Measurements from ENCODE around the gene MAML3. TPM values are rescaled to one million over a fixed set of nuclear protein-coding genes. Genes with fewer than 3 reads are reported as not detected.

MAML3 gene
- polyA plus RNA-seq, 3 donors, result 16.4 to 16.8 (median 16.8) TPM

- no peak for DNase-seq (ENCODE audit: low read depth in 3 of 3, low spot score in 2 of 3)
Observed at GRCh38 chr4:140157341-140157740, 3.4 kb upstream of the MAML3 start.

DNA sequence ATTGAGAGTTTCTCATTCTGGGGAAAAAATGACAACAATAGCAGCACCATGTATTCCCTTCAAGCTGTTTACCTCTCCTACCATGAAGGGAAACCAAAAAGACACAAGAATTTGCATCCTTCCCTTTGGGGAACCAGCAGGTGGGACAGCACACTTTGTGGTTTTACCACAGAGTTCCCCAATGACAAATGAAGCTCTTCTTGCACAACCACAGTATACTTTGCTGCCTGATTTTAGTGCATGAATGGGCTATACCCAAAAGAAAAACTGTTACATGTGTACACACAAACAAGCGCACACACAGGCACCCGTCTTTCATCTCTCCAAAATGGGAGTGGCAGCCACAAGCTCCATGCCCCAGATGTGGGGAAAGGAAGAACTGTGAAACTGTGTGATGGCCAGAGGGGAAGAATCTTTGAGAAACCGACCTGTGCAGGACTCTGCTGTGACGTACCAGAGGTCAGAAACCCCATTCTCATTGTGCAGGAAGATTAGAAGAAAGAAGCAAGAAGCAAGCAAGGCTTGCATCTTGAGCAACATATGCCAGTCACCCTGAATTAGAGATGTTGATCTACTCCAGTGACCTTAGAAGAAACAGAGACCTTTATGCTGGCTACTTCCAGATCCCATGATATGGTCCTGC lies 2.7 kb upstream of the MAML3 start:
- DNase-seq (ENCODE audit: low read depth in 3 of 3, low spot score in 2 of 3), result no peak

DNA sequence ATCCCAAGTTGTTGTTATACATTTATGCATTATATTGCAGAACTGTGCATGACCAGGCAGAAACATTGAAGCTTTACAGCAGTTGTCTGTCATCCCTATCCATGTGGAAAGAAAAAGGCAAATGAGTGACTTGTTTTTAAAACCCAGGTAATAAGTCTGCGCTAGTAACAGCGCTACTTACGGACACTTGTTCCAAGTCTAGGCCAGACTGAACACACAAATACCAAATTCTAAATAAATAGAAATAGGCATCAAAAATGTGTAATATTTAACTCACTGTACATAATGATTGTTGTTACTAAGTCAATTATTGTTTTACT lies 548 bp upstream of the MAML3 start:
- DNase-seq (ENCODE audit: low read depth in 3 of 3, low spot score in 2 of 3), result no peak

GRCh38 chr4:140153419-140153717 lies 616 bp downstream of the MAML3 start:
- DNase-seq (ENCODE audit: low read depth in 3 of 3, low spot score in 2 of 3), result no peak

DNA sequence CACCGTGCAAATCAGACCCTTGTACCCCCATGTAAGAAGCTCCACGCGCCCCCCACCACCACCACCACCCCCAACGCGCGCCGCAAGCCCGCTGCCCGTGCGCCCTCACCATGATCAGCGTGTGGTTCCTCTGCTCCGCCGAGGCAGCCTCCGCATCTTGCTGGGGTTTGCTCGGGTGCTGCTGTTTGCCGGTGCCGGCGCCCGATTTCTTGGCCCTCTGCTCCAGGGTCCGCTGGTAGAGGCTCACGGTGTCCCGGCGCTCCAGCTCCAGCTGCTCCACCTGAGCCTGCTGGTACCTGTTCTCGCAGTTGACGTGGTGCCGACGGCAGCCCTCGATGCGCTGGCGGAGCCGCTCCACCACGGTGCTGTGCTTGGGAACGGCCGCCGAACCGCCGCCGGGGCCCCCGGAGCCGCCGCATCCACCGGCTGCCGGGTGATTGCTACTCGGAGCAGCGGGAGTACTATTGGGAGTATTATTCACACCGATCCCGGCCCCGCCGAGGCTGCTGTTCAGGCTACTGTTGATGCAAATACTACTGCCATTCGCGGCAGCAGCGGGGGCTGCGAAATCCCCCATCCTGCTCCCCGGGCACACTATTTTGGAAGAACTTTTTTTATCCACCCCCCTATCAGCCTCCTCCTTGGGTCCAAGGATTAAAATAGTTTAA lies 1.1 kb downstream of the MAML3 start:
- peak in 1 of 3 donors; percentile 40 for DNase-seq (ENCODE audit: low read depth in 3 of 3, low spot score in 2 of 3)

DNA sequence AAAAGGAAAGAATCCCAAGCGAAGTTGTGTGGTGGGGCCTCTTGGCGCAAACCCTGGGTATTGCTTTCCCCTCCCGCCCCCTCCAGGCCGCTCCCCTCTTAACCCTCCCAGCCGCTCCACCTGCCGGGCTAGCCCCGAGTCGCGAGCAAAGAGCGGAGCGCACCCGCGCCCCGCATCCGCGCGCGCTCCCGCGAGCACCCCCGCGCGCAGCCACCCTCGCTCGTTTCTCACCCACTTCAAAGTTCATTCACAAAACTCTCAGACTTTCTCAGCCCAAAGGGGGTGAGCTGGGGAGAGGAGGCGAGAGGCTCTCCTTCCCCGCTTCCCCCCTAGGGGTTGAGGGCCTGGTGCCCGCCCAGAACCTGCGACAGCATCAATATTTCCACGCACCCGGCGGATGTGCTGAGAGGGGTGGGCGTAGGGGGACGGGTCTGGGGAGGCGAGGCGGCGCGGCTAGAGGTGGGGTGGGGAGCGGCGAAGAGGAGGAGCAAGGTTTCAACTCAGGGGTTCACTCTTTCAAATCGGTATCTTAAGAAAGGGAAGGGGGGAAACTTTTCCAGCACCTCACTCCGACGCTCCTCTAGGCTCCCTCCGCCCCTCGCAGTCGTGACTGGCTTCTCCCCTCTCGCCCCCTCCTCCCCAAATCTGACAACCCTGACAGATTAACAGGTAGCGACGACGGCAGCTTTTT lies 1.8 kb downstream of the MAML3 start:
- DNase-seq (ENCODE audit: low read depth in 3 of 3, low spot score in 2 of 3), result peak in 1 of 3 donors; percentile 46

DNA sequence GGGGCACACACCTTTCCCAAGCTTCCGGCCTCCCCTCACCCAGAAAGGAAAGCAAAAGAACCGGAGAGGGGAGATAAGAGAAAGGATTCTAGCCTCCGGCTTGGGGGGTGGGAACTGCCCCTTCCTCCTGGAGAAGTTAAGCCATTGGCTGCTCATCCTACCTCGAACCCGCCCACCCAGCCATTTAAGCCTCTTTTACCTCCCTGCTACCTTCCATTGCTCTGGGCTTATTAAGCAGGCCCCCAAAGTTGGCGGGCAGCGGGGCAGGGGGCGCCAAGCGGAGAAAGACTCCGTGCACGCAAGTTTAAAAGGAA lies 2.3 kb downstream of the MAML3 start:
- peak; percentile 83 to 88 (median 86) for DNase-seq (ENCODE audit: low read depth in 3 of 3, low spot score in 2 of 3)

DNA sequence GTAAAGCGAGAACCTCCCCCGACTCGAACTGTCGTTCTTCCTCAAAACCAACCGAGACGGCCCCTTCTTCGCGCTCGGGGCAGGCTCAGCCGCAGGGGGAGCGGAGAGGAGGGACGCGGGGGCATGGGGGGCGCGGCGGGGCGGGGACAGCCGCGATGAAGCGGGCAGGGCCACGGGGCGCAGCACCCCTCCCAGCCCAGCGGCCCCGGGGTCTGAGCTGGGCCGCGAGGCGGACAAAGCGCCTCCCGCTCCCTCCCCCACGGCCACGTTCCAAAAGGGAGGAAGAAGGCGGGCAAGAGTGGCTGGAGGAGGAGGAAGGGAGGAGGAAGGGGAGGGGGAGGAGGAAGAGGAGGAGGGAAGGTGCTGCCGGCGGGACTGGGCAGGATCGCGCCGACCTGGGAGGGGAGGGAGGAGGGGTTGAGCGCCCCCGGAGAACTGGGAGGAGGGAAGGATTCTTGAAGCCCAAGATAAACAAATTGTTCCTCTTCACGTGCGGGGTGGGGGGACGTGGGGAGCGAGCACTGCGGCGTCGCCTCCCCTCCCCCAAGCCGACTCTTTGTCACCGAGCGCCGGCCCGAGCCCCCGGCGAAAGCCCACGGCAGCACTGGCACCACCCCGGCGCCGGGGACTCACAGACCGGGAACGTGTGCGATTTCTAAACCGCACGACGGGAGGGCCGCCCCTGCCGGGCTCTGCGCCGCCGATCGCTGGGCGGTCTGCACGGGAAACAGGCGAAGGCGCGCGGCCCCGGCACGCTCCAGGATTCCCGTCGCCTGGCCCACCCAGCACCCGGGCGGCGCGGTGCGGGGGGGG lies 2.9 kb downstream of the MAML3 start:
- peak in 2 of 3 donors; percentile 90 to 91 for DNase-seq (ENCODE audit: low read depth in 3 of 3, low spot score in 2 of 3)

GRCh38 chr4:140150636-140150885 lies 3.4 kb downstream of the MAML3 start:
- DNase-seq (ENCODE audit: low read depth in 3 of 3, low spot score in 2 of 3), result no peak

- DNase-seq (ENCODE audit: low read depth in 3 of 3, low spot score in 2 of 3), result peak in 1 of 3 donors; percentile 58
Observed at GRCh38 chr4:140149846-140150635, 3.9 kb downstream of the MAML3 start.

GRCh38 chr4:140144050-140144449 lies 9.9 kb downstream of the MAML3 start:
- DNase-seq (ENCODE audit: low read depth in 3 of 3, low spot score in 2 of 3), result no peak

DNA sequence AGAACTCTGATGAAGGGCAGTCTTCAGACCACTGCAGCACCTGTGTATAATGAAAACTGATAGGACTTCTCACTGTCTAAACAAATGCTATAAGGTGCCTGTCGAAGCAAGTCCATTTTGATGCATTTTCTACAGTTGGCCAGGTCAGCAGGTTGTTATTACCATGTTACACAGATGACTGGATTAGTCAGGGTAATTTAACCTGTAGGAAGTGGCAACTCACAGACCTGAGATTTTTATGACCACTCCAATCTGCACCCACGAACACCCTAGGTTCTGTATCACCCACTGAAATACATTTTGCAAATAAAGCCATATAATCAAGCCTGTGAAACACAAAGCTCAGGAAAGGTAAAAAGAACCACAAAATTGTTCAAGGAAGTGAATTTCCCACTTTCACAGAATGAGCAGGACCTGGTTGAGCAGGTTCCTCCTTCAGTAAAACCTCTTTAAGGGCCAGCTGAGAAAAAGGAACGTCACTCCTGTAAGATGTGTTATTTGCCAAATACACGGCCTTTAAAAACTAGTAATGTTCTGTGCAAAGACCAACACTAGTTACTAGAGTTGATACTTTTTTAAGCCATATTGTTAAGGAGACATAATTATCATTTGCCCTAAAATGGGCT lies 12.7 kb downstream of the MAML3 start:
- no peak for DNase-seq (ENCODE audit: low read depth in 3 of 3, low spot score in 2 of 3)

DNA sequence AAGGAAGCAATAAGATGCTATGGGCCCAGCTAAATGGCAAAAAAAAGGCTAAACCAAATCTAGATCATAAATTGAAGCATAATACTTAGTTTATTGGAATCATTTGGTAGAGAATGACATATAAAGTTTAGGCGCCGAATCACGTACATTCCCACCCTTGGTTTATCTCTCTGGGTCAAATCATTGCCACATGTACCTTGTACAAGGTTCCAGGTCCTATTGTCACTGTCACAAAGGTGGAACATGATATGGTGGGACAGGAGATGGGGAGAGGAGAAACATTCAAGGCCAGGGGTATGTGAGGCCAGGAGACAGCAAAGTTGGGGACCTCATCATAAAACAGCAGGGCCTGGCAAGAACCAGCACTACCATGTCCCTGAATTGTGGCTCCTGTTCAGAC lies 13.4 kb downstream of the MAML3 start:
- DNase-seq (ENCODE audit: low read depth in 3 of 3, low spot score in 2 of 3), result no peak

- no peak for DNase-seq (ENCODE audit: low read depth in 3 of 3, low spot score in 2 of 3)
Observed at GRCh38 chr4:140138428-140138827, 15.6 kb downstream of the MAML3 start.

GRCh38 chr4:140137671-140138070 lies 16.3 kb downstream of the MAML3 start:
- DNase-seq (ENCODE audit: low read depth in 3 of 3, low spot score in 2 of 3), result no peak

GRCh38 chr4:140136509-140136908 lies 17.5 kb downstream of the MAML3 start:
- no peak for DNase-seq (ENCODE audit: low read depth in 3 of 3, low spot score in 2 of 3)

DNA sequence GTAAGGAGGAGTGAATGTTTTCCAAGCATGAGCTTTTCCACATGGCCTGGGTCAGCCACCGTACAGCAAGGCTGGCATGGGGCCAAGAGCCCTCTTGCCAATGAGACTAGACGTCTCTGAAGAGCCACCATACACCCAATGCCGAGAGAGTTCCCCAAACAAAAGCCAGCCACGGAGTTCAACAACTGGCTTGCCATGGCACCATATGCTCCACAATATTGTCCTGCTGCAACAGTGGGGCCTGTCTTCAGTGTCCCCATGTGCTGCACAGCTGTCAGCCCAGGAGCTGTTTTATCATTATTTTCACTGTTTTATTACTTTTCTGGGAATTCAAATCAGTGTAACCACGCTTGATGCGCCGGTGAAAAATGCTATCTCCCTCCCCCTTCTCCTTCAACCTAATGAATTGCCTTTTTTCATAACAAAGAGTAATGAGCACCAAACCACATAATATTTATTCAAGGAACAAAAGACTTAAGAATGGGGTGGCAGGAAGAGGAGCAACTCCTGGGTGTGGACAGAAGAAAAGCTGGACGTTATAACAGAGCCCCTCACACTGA lies 18.4 kb downstream of the MAML3 start:
- DNase-seq (ENCODE audit: low read depth in 3 of 3, low spot score in 2 of 3), result peak in 1 of 3 donors; percentile 72

DNA sequence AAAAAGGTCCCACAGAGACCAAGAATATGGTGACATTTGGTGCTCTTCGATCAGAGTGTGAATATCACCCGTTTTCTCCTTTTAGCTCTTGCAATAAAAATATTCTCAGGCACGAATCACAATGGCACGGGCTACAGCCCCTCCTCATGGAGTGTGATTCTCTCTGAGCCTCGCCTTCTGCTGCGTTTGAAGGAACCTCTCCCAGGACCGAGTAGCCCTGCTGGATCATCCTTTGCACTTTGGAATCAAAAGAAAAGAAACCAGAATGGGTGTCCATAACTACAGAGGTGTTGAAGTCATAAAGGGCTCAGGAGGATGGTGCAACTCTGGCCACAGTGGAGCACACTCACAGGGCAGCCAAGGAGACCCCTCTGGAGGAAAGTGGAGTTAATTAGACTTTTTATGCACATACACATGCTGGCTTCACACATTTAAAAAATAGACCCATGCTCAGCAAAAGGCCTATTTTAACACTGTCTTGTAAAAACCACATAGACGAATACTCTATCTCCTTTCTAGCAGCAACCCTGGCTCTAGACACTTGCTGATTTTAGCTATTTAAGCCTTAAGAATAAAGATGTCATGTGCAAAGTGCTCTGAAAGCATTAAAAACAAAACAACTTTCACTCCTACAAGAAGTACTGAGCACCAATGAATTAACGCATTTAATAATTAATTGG lies 19.1 kb downstream of the MAML3 start:
- DNase-seq (ENCODE audit: low read depth in 3 of 3, low spot score in 2 of 3), result no peak

GRCh38 chr4:140133576-140133975 lies 20.4 kb downstream of the MAML3 start:
- DNase-seq (ENCODE audit: low read depth in 3 of 3, low spot score in 2 of 3), result no peak
